ENCODE measurements around the gene JDP2. TPM values are rescaled to one million over a fixed set of nuclear protein-coding genes. Genes with fewer than 3 reads are reported as not detected.
"Not testable (repeated sequence)": the region's sequence is repeated elsewhere in the genome, so short reads cannot be mapped to it uniquely, and the experiment has no call there.

Gene JDP2
- total RNA-seq, result 1 to 10 TPM; 2.1 TPM

GRCh38 chr14:75427482-75428229 lies at the start of gene JDP2:
Gene JDP2 (plus strand): TSS chr14:75428022. CDS start chr14:75437921, 9,899 bp downstream.
- H3K9me3 Mint-ChIP-seq, result peaks cover 3% of the 10 kb centered on the region
- peaks cover 12% of the 10 kb centered on the region for H3K4me1 Mint-ChIP-seq
- peak within 1 kb of the TSS; percentile 70 for H3K4me3 Mint-ChIP-seq
- H3K36me3 Mint-ChIP-seq, result peaks cover 2% of the 10 kb centered on the region
- peaks cover 36% of the 10 kb centered on the region for H3K27me3 Mint-ChIP-seq
- DNase-seq, result peak; percentile 55
- peak within 1 kb of the TSS; percentile 45 for H3K27ac Mint-ChIP-seq

GRCh38 chr14:75379246-75379929 lies 48.4 kb upstream of the JDP2 start:
- DNase-seq, result no peak
- peaks cover under 1% of the 10 kb centered on the region for H3K36me3 Mint-ChIP-seq
- H3K27me3 Mint-ChIP-seq, result peaks cover 4% of the 10 kb centered on the region
- H3K4me3 Mint-ChIP-seq, result no peak overlapping the region
- H3K9me3 Mint-ChIP-seq, result peaks cover 2% of the 10 kb centered on the region
- H3K27ac Mint-ChIP-seq, result no peak overlapping the region
- H3K4me1 Mint-ChIP-seq, result no peaks in the 10 kb centered on the region

- Mint-ChIP-seq H3K36me3 (peaks cover 6% of the 10 kb centered on the region), H3K27ac (no peak overlapping the region), H3K4me1 (no peaks in the 10 kb centered on the region), H3K4me3 (no peak overlapping the region), H3K27me3 (peaks cover 9% of the 10 kb centered on the region), H3K9me3 (peaks cover 7% of the 10 kb centered on the region)
- DNase-seq, result no peak
Observed at GRCh38 chr14:75379930-75380270, 47.9 kb upstream of the JDP2 start.

- no peak overlapping the region for H3K27ac Mint-ChIP-seq
- peaks cover 6% of the 10 kb centered on the region for H3K36me3 Mint-ChIP-seq
- H3K4me1 Mint-ChIP-seq, result no peaks in the 10 kb centered on the region
- H3K27me3 Mint-ChIP-seq, result peaks cover 13% of the 10 kb centered on the region
- no peak for DNase-seq
- H3K4me3 Mint-ChIP-seq, result no peak overlapping the region
- H3K9me3 Mint-ChIP-seq, result peaks cover 7% of the 10 kb centered on the region
Observed at GRCh38 chr14:75380656-75381055, 47.2 kb upstream of the JDP2 start.

GRCh38 chr14:75381642-75382041 lies 46.2 kb upstream of the JDP2 start:
- DNase-seq, result no peak
- Mint-ChIP-seq H3K36me3 (peaks cover 6% of the 10 kb centered on the region), H3K27ac (no peak overlapping the region), H3K27me3 (peaks cover 13% of the 10 kb centered on the region), H3K9me3 (peaks cover 7% of the 10 kb centered on the region), H3K4me1 (no peaks in the 10 kb centered on the region), H3K4me3 (no peak overlapping the region)

GRCh38 chr14:75383219-75383618 lies 44.6 kb upstream of the JDP2 start:
- H3K4me3 Mint-ChIP-seq, H3K4me1 Mint-ChIP-seq, H3K27ac Mint-ChIP-seq, DNase-seq, H3K9me3 Mint-ChIP-seq, H3K36me3 Mint-ChIP-seq: not testable (repeated sequence)
- H3K27me3 Mint-ChIP-seq, result peaks cover 13% of the 10 kb centered on the region

- Mint-ChIP-seq H3K4me3 (no peak overlapping the region), H3K9me3 (peaks cover 7% of the 10 kb centered on the region), H3K36me3 (peaks cover 6% of the 10 kb centered on the region), H3K4me1 (no peaks in the 10 kb centered on the region), H3K27me3 (peaks cover 13% of the 10 kb centered on the region), H3K27ac (no peak overlapping the region)
- no peak for DNase-seq
Observed at GRCh38 chr14:75383721-75384120, 44.1 kb upstream of the JDP2 start.

GRCh38 chr14:75389679-75390078 lies 38.1 kb upstream of the JDP2 start:
- Mint-ChIP-seq H3K4me1 (no peaks in the 10 kb centered on the region), H3K36me3 (peaks cover 2% of the 10 kb centered on the region), H3K27me3 (peaks cover 6% of the 10 kb centered on the region), H3K27ac (no peak overlapping the region), H3K9me3 (peaks cover 2% of the 10 kb centered on the region), H3K4me3 (no peak overlapping the region)
- no peak for DNase-seq

GRCh38 chr14:75390183-75390582 lies 37.6 kb upstream of the JDP2 start:
- H3K4me1 Mint-ChIP-seq, result no peaks in the 10 kb centered on the region
- H3K36me3 Mint-ChIP-seq, result no peaks in the 10 kb centered on the region
- H3K9me3 Mint-ChIP-seq, result no peaks in the 10 kb centered on the region
- DNase-seq, result no peak
- no peak overlapping the region for H3K27ac Mint-ChIP-seq
- peaks cover 1% of the 10 kb centered on the region for H3K27me3 Mint-ChIP-seq
- no peak overlapping the region for H3K4me3 Mint-ChIP-seq

- Mint-ChIP-seq H3K36me3 (no peaks in the 10 kb centered on the region), H3K4me1 (no peaks in the 10 kb centered on the region), H3K27ac (no peak overlapping the region), H3K27me3 (no peaks in the 10 kb centered on the region), H3K4me3 (no peak overlapping the region), H3K9me3 (no peaks in the 10 kb centered on the region)
- no peak for DNase-seq
Observed at GRCh38 chr14:75391953-75392352, 35.9 kb upstream of the JDP2 start.

GRCh38 chr14:75392686-75393641 lies 34.9 kb upstream of the JDP2 start:
- H3K9me3 Mint-ChIP-seq, result no peaks in the 10 kb centered on the region
- H3K36me3 Mint-ChIP-seq, result no peaks in the 10 kb centered on the region
- no peak for DNase-seq
- H3K27ac Mint-ChIP-seq, result no peak overlapping the region
- H3K27me3 Mint-ChIP-seq, result no peaks in the 10 kb centered on the region
- no peaks in the 10 kb centered on the region for H3K4me1 Mint-ChIP-seq
- no peak overlapping the region for H3K4me3 Mint-ChIP-seq

- no peak overlapping the region for H3K27ac Mint-ChIP-seq
- H3K27me3 Mint-ChIP-seq, result no peaks in the 10 kb centered on the region
- no peaks in the 10 kb centered on the region for H3K36me3 Mint-ChIP-seq
- H3K4me3 Mint-ChIP-seq, result no peak overlapping the region
- no peak for DNase-seq
- no peaks in the 10 kb centered on the region for H3K9me3 Mint-ChIP-seq
- no peaks in the 10 kb centered on the region for H3K4me1 Mint-ChIP-seq
Observed at GRCh38 chr14:75393794-75394193, 34.0 kb upstream of the JDP2 start.

GRCh38 chr14:75395862-75396261 lies 32.0 kb upstream of the JDP2 start:
- Mint-ChIP-seq H3K27ac (no peak overlapping the region), H3K36me3 (no peaks in the 10 kb centered on the region), H3K9me3 (no peaks in the 10 kb centered on the region), H3K4me3 (no peak overlapping the region), H3K4me1 (no peaks in the 10 kb centered on the region), H3K27me3 (no peaks in the 10 kb centered on the region)
- no peak for DNase-seq

- no peaks in the 10 kb centered on the region for H3K27me3 Mint-ChIP-seq
Observed at GRCh38 chr14:75399321-75399720, 28.5 kb upstream of the JDP2 start.

More at GRCh38 chr14:75399321-75399720, 28.5 kb upstream of the JDP2 start:
- Mint-ChIP-seq H3K4me3 (no peak overlapping the region), H3K9me3 (no peaks in the 10 kb centered on the region), H3K4me1 (no peaks in the 10 kb centered on the region), H3K27ac (no peak overlapping the region), H3K36me3 (no peaks in the 10 kb centered on the region)
- DNase-seq, result no peak

Data from activated naive CD8-positive, alpha-beta T cell treated with anti-CD3 and anti-CD28 coated beads for 36 hours (primary cell).